SIG-M5 treated with dmso at 0.1 percent for 504 hours (cell line): ENCODE measurements around the gene TMEM80.
"Not testable (repeated sequence)": the region's sequence is repeated elsewhere in the genome, so short reads cannot be mapped to it uniquely, and the experiment has no call there.

Source experiments
- DNase-seq: peaks from one replicate; lab custom pipeline; 2025; ENCODE audit not compliant: unreplicated experiment; lab: John Stamatoyannopoulos, UW

Gene TMEM80

DNA sequence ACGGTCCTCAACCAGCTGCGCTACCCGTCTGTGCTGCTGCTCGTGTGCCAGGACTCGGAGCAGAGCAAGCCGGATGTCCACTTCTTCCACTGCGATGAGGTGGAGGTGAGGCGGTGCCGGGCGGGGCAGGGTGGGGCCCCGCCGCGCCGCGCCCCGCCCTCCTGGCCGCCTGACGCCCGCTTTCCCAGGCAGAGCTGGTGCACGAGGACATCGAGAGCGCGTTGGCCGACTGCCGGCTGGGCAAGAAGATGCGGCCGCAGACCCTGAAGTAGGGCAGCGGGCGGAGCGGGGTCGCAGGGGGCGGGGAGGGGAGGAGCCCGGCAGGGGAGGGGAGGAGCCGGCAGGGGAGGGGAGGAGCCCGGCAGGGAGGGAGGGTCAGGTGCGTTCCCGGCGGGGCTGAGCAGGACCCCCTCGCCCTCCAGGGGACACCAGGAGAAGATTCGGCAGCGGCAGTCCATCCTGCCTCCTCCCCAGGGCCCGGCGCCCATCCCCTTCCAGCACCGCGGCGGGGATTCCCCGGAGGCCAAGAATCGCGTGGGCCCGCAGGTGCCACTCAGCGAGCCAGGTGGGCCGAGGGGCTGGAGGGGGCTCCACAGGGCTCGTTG is 25.1 kb downstream of the TMEM80 start:
- DNase-seq, result no peak

DNA sequence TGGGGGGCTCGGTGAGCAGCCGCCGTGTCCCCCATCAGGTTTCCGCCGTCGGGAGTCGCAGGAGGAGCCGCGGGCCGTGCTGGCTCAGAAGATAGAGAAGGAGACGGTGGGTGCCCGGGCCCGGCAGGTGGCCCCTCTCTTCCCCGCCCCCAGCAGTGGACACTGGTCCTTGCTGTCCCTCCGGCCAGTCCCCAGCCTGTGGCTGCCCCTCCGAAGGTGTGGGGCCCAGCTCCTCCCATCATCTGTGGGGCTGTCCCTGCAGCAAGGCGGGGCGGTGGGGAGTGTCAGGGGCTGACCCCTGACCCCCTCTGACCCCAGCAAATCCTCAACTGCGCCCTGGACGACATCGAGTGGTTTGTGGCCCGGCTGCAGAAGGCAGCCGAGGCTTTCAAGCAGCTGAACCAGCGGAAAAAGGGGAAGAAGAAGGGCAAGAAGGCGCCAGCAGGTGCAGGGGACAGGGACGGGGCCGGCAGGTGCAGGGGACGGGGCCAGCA is 25.7 kb downstream of the TMEM80 start:
- no peak for DNase-seq

DNA sequence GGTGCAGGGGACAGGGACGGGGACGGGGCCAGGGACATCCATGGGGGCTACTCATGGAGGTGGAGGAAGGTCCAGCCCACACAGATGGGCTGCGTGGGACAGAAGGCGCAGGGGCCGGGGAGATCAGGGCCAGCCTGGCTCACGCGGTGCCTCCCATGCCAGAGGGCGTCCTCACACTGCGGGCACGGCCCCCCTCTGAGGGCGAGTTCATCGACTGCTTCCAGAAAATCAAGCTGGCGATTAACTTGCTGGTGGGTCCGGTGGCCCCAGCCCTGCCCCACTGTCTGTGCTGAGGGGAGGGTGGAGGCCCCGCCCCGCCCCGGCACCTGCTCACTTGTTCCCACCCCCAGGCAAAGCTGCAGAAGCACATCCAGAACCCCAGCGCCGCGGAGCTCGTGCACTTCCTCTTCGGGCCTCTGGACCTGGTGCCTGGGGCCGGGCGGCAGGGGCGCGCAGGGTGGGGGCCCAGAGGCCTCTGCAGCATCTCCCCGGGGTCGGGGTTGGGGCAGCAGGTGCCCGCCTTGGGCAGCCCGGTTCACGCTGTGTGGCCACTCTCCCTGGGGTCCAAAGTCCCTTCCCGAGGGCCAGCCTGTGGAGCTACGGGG is 26.2 kb downstream of the TMEM80 start:
- DNase-seq, result peak; percentile 62

DNA sequence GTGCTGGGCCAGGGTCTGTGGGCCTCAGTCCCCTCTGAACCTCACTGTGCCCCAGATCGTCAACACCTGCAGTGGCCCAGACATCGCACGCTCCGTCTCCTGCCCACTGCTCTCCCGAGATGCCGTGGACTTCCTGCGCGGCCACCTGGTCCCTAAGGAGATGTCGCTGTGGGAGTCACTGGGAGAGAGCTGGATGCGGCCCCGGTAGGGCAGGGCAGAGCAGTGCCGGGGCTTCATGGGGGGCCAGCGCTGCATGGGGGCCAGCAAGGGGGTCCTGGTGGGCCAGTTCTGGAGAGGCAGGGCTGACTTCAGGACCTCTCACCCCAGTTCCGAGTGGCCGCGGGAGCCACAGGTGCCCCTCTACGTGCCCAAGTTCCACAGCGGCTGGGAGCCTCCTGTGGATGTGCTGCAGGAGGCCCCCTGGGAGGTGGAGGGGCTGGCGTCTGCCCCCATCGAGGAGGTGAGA is 26.8 kb downstream of the TMEM80 start:
- DNase-seq, result no peak

DNA sequence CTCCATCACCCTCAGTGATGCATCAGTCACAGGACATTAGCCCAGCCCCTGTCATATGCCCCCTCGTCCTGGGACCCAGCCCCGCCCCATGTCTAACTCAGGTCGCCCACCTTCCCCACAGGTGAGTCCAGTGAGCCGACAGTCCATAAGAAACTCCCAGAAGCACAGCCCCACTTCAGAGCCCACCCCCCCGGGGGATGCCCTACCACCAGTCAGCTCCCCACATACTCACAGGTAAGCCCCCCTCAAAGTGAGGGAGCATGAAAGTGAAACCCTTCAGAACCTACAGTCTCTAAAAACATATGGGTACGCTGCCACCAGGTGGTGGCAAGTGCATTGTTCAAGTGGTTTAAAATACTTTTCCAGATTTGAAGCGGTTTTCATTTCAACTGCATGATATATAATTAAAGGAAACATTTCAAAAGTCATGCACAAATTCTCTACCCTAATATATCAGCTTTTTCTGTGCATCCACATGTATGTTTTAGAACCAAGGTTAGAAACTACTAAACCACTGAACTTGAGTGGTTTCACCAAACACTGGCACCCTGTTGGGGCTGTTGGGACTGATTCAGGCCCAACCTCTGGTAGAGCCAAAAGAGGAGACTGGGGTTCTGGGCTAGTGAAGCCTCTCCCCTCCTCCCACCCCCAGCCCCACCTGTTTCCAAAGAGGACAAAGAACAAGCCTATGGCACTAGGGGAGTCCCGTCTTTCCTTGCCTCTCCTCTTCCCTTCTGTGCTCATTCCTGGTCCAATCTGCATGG is 27.7 kb downstream of the TMEM80 start:
- DNase-seq, result peak; percentile 55

DNA sequence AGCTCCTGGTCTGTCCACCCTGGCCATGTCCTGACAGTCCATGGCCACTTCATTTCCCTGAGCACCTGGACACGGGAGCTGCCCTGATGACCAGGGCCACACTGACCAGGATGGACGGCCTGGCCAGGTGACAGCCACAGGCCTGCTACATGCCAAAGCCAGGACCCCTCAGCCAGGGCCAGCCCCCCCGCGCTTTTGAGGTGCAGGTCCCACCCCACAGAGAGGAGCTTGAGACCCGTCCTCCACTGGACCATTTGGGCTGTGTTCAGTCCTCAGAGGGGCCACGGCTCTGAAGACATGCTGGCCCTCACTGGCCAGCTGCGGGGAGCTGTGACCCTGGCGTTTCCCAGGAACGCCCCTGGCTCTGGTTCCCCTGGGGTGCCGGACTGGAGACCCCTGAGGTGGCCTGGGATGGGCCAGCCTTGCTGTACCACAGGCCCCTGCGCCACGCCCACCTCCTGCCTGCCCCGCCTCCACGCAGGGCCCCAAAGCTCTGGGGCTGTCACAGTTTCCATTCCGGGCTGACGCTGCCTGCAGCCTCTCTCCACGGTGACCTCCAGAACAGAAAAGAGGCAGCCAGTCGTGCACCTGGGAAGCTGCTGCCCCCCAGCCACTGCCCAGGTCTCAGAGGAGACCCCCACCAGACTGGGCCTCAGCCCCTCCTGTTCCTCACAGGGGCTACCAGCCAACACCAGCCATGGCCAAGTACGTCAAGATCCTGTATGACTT is 28.6 kb downstream of the TMEM80 start:
- DNase-seq, result no peak

DNA sequence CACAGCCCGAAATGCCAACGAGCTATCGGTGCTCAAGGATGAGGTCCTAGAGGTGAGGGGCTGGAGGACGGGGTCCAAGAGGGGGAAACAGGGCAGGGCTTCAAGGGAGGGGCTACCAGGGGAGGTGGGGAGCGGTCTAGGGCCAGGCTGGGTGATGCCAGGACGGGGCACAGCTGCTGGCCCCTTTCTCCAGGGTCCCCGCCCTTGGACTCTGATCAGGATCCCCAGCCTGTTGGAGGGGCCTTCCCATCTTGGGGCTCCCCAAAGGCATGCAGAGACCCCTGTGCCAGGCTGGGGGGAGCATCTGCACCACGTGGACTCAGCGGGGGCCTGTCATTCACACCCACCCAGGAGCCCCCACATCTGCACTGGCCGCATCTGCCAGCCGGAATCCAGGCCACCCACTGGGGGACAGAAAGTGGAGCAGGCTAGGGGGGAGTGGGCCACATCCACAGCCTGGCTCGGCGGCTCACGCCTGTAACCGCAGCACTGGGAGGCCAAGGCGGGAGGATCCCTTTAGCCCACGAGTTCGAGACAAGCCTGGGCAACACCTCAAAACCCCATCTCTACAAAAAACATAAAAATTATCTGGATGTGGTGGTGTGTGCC is 29.3 kb downstream of the TMEM80 start:
- DNase-seq, result no peak

DNA sequence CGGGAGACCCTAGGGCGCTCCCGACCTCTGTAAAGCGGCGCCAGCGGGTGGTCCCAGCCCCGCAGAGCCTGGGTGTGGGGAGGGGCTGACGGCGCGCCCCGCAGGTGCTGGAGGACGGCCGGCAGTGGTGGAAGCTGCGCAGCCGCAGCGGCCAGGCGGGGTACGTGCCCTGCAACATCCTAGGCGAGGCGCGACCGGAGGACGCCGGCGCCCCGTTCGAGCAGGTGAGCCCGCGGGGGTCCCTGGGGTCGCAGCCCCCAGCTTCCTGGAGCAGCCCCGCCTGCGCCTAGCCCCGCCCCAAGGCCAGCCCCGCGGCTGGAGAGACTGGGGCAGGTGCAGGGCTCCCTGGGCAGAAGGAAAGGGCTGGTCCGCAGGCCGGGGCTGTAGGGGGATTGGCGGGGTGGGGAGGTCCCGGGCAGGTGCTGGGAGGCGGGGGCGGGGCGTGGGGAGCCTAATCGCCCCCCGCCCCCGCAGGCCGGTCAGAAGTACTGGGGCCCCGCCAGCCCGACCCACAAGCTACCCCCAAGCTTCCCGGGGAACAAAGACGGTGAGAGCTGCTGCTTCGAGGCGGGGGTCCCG is 30.1 kb downstream of the TMEM80 start:
- no peak for DNase-seq

DNA sequence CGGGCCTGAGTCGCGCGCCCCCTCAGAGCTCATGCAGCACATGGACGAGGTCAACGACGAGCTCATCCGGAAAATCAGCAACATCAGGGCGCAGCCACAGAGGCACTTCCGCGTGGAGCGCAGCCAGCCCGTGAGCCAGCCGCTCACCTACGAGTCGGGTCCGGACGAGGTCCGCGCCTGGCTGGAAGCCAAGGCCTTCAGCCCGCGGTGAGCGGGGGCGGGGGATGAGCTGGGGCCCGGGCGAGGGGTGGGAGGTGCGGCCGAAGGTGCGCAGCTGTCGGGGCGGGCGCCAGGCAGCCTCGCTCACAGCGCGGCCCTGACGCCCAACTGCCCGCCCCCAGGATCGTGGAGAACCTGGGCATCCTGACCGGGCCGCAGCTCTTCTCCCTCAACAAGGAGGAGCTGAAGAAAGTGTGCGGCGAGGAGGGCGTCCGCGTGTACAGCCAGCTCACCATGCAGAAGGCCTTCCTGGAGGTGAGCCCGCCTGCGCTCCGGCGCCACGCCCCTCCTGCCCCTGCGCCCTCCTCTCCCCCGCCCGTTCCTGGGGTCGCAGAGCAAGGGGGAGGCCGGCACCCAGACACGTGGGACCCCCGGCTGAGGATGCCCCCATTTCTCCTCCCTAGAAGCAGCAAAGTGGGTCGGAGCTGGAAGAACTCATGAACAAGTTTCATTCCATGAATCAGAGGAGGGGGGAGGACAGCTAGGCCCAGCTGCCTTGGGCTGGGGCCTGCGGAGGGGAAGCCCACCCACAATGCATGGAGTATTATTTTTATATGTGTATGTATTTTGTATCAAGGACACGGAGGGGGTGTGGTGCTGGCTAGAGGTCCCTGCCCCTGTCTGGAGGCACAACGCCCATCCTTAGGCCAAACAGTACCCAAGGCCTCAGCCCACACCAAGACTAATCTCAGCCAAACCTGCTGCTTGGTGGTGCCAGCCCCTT is 30.9 kb downstream of the TMEM80 start:
- DNase-seq, result no peak

DNA sequence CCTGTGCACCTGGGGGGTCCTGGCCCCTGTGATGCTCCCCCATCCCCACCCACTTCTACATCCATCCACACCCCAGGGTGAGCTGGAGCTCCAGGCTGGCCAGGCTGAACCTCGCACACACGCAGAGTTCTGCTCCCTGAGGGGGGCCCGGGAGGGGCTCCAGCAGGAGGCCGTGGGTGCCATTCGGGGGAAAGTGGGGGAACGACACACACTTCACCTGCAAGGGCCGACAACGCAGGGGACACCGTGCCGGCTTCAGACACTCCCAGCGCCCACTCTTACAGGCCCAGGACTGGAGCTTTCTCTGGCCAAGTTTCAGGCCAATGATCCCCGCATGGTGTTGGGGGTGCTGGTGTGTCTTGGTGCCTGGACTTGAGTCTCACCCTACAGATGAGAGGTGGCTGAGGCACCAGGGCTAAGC is 31.7 kb downstream of the TMEM80 start:
- DNase-seq, result no peak

DNA sequence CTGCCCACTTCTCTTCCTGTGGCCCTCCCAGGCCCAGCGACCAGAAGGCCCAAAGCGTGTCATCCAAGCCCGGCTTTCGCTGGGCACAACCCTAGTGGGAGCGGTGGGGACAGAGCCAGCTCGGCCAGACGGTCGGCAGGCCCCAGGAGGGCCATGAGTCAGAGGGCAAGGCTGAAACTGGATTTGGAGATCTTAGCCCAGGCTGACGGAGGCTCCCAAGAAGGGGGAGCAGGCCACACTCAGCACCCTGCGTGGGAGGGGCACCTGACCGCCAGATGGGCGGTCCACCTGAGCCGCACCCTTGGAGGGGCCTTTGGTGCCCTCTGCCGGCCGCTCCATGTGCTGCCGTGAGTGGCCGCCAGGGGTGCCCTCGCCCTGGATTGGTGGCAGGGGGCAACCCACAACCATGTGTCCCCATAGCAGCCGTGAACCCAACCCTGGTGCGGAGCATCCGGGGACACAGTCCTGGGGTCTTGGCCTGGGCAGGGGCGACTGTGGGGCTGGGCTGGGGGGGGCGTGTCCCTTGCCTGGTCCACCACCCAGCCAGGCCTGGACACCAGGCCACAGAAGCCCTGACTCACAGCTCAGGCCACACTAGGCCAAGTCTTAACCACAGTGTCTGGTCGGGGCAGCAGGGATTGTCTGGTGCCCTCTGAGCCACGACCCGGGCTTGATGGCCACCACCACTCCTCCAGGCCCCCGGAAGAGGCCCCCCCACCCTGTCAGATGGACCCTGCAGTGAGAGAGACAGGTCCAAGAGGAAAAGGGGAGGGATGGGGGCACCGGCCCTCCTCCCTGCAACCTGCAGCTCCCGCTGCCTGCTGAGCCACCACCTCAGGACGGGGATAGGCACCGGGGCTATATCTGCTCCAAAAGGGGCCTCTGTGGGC is 32.5 kb downstream of the TMEM80 start:
- DNase-seq, result peak; percentile 35

DNA sequence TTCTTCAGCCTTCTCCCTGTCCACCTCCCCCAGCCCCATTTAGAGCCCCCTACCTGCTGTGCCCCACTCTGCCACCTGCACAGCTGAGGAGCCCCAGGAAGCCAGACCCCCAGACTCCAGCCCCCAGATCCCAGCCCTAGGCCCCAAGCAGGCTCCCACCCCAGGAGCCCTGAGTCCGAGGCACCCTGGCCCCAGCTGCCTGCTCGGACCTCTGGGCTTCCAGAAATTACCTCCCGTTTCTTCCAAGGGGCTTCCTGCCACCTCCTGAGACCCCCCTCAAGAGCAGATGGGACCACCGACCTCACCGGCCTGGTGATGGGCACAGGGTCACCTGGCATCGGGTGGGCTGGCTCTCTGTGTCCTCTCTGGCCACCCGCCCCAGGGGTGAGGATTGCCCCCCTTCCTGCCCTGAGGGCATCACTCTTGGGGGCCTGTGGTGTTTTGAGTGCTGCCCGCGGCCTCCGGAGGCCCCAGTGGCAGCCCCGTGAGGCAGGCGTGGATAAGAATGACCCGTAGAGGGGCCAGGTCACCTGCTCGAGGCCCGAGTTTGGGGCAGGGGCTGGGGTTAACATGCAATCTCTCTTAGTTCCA is 33.4 kb downstream of the TMEM80 start:
- no peak for DNase-seq

DNA sequence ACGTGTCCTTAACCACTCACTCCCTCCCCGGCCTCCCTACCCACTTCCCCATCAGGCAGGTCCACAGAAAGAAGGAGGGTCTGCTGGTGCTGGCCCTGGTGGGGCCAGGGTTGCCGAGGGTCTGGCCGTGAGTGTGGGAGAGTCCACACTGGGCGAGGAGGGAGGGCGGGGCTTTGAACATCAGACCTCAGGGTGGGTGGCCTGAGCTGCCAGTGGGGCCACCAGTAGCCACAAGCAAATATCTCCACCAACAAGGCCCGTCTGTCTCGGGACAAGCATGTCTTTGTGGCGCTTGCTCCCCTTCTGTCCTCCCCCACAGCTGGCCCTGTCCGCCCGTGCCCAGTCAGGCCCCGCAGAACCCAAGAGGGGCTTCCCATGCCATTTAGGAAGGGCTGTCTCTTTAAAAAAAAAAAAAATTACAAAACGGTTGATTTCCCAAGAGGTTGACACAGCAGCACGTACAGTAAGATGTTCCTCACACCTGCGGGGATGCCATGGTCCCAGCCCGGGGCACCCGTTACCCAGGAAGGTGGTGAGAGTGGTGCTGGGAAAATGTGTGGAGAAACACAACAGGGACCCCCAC is 34.0 kb downstream of the TMEM80 start:
- DNase-seq, result no peak

DNA sequence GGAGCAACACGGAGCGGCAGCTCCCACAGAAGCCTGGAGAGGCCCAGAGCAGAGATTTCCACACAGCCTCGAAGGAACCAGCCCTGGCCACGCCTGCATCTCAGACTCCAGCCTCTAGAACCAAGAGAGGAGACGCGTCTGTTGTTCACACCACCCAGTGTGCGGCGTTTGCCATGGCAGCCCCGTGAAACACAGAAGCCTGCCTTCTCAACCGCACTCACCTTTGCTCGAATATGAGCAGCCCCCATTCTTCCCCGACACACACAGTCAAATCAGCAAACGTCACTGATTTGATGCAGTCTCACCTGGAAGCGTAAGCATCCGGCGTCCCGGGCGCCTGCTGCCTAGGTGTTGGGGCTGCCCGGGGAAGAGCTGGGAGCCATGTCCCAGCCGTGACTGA is 37.5 kb downstream of the TMEM80 start:
- DNase-seq, result no peak

DNA sequence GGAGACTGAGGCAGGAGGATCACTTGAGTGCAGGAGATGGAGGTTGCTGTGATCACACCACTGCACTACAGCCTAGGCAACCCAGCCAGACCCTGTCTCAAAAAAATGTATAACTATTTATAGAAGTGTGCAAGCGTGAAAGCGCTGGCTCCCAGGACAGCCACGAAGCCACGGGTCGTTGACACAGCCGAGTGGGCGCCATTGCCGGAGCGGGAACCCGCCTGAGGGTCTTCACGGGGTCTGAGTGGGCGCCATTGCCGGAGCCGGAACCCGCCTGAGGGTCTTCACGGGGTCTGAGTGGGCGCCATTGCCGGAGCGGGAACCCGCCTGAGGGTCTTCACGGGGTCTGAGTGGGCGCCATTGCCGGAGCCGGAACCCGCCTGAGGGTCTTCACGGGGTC is 38.9 kb downstream of the TMEM80 start:
- not testable (repeated sequence) for DNase-seq

DNA sequence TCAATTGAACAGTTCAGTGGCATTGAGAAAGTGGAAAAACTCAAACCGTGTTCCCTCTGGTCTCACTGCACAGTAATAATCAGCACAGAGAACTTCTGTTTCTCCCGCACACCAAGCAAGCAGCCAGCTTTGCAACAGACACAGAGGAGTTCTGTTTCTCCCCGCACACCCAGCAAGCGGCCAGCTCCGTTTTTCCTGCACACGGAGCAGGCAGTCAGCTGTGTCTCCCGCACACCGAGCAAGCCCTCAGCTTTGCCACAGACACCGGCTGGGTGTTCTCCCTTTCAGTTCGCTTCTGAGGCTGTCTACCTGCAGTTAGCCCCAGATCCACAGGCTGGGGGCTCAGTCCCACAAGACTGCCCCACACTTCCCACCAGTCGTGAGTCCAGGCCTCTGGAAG is 41.8 kb downstream of the TMEM80 start:
- DNase-seq, result no peak

DNA sequence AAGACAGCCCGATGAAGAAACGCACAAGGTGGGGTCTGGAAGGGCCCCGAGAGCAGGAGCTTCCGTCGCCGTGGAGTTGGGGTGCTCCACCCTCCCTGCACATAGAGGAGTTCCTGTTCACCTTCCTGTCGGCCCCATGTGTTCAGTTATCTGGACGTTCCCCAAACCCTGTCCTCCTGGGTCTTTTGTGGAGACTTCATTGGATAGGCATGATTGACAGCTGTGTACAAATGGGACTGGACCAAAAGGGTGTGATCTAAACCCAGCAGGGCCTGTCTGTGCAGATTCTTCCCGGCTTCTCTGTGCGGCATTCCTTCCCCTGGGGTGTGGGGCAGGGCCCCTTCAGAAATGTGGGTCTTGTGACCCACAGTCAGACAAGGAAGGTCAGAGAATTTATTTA is 42.3 kb downstream of the TMEM80 start:
- DNase-seq, result not testable (repeated sequence)

DNA sequence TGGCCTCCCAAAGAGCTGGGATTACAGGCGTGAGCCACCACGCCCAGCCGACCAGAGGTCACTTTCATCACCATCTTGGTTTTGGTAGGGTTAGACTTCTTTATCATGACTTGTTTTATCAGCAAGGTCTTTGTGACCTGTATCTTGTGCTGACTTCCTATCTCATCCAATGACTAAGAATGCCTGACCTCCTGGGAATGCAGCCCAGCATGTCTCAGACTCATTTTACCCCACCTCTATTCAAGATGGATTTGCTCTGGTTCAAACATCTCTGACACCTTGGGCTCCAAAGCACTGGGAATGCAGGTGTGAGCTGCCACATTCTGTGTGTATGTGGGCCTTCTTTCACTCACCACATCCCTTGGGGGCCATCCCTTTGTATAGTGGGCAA is 46.5 kb downstream of the TMEM80 start:
- no peak for DNase-seq
